HEK293T (cell line): ENCODE measurements around the gene GLG1.

ENCODE experiments used
- ELF4 ChIP-seq: fragments of 450-650 bp; IDR thresholded peaks from 2 replicates; pipeline ENCODE4 v1.6.1; 2017; ENCODE audit warnings: antibody characterized with exemption
- FOXM1 ChIP-seq: fragments of 450-650 bp; IDR thresholded peaks from 2 replicates; pipeline ENCODE4 v1.6.1; 2017; ENCODE audit warnings: mild to moderate bottlenecking, borderline replicate concordance
- HDGF ChIP-seq: fragments of 450-650 bp; IDR thresholded peaks from 2 replicates; pipeline ENCODE4 v1.6.1; 2017; ENCODE audit warnings: antibody characterized with exemption, borderline replicate concordance
- SP1 ChIP-seq: fragments of 450-650 bp; IDR thresholded peaks from 2 replicates; pipeline ENCODE4 v1.6.1; 2017
- SUZ12 ChIP-seq: fragments of 450-650 bp; IDR thresholded peaks from 2 replicates; pipeline ENCODE4 v1.6.1; 2016; ENCODE audit warnings: mild to moderate bottlenecking

- TF ChIP-seq ELF4 (no peak), SUZ12 (no peak), SP1 (no peak), FOXM1 (no peak), HDGF (no peak)
These were observed 31.6 kb downstream of the GLG1 start for GRCh38 chr16:74575175-74575806.
